ENCODE results near the gene COPE. TPM values are rescaled to one million over a fixed set of nuclear protein-coding genes. Genes with fewer than 3 reads are reported as not detected.

COPE gene
- total RNA-seq, 4 donors from 2014 or later, result 97.3 to 164 (median 144) TPM

- no peak for TF ChIP-seq CTCF (IDR thresholded peaks at IDR 0.05; ENCODE audit: low read depth)
These were observed 37.7 kb downstream of the COPE start for GRCh38 chr19:18881491-18881890.

DNA sequence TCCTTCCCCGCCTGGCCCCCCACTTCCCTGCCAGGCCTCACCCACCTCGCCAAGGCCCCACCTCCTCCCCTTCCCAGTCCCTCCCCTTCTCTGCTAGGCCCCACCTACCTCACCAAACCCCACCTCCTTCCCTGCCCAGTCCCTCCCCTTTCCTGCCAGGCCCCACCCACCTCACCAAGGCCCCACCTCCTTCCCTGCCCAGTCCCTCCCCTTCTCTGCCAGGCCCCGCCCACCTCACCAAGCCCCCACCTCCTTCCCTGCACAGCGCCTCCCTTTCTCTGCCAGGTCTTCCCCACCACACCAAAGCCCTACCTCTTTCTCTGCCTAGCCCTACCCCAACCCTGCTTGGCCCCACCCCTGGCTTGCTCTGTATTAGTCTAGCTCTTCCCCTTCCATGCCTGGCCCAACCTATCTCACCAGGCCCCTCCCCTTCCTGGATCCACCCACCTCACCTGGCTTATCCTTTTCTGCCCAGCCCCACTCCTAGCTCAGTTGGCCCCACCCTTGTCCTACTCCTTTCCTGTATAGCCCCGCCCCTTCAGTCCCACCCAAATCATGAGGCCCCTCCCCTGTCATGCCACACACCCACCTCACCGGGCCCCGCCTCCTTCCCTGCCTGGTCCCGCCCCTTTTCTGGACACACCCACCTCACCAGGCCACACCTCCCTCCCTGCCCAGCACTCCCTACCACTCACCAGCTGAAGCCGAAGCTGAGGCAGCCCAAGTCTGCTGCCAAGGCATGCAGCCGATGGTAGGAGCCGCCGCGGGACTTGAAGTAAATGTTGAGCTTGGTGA, 39.4 kb downstream of the COPE start:
- TF ChIP-seq CTCF (IDR thresholded peaks at IDR 0.05; ENCODE audit: low read depth), result no peak

DNA sequence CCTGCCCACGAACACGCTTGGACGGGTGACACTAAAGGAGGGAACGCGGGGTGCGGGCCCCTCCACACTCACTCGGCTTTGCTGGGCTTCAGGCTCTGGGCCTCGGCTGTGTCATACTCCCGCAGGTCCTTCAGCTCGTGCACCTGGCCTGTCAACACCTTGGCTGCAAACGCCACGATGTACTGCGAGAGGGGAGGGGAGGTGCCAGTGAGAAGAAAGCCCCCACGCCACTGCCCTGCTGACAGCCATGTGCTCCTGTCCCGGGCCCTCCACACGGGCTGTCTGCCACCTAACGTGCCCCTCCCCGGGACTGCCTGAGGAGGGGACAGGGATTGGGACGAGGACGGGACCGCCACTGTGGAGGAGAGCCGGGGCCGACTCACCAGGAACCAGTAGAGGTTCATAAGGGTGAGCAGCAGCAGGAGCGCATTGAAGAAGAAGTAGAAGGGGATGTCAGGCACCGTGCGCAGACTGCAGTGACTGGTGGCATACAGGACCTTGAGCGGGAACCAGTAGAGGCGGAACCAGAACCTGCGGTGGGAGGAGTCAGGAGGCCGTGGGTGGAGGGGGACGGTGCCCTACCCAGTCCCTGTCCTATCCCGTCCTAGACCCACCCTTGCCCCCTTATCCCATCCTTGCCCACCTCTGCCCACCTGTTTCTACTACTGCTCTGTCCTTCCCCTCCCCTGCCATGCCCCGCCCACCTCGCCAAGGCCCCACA, 40.2 kb downstream of the COPE start:
- no peak for TF ChIP-seq CTCF (IDR thresholded peaks at IDR 0.05; ENCODE audit: low read depth)

GRCh38 chr19:18878058-18878797, 41.0 kb downstream of the COPE start:
- TF ChIP-seq CTCF (IDR thresholded peaks at IDR 0.05; ENCODE audit: low read depth), result no peak

GRCh38 chr19:18876865-18877264, 42.3 kb downstream of the COPE start:
- TF ChIP-seq CTCF (IDR thresholded peaks at IDR 0.05; ENCODE audit: low read depth), result no peak

DNA sequence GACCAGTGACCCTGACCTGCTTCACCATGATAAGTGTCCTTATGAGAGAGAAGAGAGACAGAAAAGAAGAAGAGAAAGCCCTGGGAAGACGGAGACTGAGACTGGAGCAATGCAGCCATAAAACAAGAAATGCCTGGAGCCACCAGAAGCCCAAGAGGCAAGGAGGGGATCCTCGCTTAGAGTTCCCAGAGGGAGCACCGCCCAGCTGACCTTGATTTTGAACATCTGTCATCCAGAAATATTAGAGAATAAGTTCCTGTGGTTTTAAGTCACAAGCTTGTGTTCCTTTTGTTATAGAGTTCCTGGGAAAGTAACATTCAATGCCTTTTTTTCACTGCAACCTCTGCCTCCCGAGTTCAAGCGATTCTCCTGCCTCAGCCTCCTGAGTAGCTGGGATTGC, 43.5 kb downstream of the COPE start:
- no peak for TF ChIP-seq CTCF (IDR thresholded peaks at IDR 0.05; ENCODE audit: low read depth)

- TF ChIP-seq CTCF (IDR thresholded peaks at IDR 0.05; ENCODE audit: low read depth), result no peak
These were observed 47.6 kb downstream of the COPE start for GRCh38 chr19:18871543-18871942.

Data from subcutaneous adipose tissue (tissue), 4 donors.